AG09309 (cell line): ENCODE data around the gene ETFRF1.

Source experiments
- DNase-seq: peaks from one replicate; pipeline ENCODE4 v3.0.0-alpha.2; 2010; ENCODE audit warnings: low read depth
- H3K4me3 ChIP-seq: 2 replicates; pipeline ENCODE4 v1.5.1; 2011; ENCODE audit warnings: mild to moderate bottlenecking, low read depth, low read length, moderate library complexity; ENCODE audit not compliant: control insufficient read depth
- TF ChIP-seq, protein P1 (sequence below): IDR thresholded peaks from 2 replicates; pipeline ENCODE4 v1.5.1; 2011; ENCODE audit warnings: mild to moderate bottlenecking, low read depth, low read length, inconsistent platforms; ENCODE audit not compliant: insufficient read depth, control insufficient read depth; ENCODE audit errors: missing control alignments

The ETFRF1 gene

DNA sequence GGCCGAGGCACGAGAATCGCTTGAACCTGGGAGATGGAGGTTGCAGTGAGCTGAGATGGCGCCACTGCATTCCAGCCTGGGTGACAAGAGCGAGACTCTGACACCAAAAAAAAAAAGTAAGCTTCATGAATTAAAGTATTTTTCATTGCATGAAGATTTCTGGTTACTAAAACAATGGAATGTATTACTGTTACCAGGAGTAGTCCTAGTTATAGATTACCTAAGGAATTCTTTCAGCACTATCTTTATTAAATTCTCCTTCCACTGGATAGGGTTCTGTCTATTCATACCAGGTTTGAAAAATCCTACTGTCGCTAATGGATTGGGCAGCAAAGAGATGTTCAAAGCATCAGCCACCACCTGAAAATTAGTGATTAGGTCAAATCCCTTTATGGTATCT lies 12.4 kb downstream of the ETFRF1 start:
- DNase-seq = no peak
- H3K4me3 ChIP-seq = no peak overlapping the region
- TF ChIP-seq, protein P1, sequence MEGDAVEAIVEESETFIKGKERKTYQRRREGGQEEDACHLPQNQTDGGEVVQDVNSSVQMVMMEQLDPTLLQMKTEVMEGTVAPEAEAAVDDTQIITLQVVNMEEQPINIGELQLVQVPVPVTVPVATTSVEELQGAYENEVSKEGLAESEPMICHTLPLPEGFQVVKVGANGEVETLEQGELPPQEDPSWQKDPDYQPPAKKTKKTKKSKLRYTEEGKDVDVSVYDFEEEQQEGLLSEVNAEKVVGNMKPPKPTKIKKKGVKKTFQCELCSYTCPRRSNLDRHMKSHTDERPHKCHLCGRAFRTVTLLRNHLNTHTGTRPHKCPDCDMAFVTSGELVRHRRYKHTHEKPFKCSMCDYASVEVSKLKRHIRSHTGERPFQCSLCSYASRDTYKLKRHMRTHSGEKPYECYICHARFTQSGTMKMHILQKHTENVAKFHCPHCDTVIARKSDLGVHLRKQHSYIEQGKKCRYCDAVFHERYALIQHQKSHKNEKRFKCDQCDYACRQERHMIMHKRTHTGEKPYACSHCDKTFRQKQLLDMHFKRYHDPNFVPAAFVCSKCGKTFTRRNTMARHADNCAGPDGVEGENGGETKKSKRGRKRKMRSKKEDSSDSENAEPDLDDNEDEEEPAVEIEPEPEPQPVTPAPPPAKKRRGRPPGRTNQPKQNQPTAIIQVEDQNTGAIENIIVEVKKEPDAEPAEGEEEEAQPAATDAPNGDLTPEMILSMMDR = no peak

DNA sequence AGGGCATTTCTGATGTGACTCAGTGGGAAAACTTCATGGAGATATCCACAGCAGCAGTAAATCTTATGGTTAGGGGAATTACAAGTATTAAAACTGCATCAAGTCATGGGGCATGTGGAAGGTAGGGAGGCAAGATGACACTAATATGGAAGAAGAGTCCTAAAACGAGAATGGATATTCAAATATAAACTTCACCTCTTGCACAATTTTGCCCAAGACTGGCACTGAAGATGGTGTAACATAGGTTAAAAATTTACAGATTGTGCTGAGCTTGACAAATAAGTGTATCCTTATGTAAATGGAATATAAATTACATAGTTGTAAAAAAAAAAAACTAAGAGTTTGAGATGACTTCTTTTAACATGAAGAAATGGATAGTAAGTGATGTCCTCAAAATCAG lies 12.8 kb downstream of the ETFRF1 start:
- no peak for DNase-seq
- TF ChIP-seq, protein P1 = no peak
- no peak overlapping the region for H3K4me3 ChIP-seq

DNA sequence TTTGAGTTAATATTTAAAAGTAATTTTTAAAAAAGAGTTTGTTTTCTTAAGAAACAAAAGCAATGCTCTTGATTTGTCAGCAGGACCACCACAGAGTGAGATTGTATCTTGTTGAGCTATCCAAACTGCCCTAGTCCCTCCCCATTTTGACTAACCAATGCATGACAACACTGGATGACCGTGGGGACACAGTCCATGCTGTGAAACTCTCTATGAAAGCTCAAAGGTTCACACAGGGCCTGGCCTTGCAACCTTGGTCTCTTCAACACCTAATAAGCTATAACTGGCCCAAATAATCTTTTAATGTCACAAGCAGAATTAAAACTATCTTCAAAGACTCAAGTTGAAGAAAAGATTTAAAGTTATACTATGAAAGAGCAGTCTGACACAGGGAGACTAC lies 13.5 kb downstream of the ETFRF1 start:
- DNase-seq = no peak
- no peak overlapping the region for H3K4me3 ChIP-seq
- TF ChIP-seq, protein P1 = no peak

DNA sequence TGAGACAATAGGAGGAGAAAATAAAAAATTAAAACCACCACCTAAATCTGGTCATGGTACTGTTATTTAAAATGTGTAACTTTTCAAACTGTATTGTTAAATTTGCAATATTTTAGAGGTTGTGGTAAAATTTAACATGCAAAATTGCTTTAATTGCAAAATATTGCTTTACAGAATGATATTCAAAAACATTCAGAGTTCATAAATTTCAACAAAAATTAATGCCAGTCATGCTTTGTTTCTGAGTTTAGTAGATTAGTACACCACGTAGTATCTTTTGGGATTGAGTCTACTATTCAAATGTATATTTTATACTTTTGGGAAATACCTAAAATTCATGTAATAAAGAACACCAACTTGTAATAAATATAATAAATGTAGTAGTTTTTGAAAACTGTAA lies 18.3 kb downstream of the ETFRF1 start:
- TF ChIP-seq, protein P1 = no peak
- no peak overlapping the region for H3K4me3 ChIP-seq
- no peak for DNase-seq

DNA sequence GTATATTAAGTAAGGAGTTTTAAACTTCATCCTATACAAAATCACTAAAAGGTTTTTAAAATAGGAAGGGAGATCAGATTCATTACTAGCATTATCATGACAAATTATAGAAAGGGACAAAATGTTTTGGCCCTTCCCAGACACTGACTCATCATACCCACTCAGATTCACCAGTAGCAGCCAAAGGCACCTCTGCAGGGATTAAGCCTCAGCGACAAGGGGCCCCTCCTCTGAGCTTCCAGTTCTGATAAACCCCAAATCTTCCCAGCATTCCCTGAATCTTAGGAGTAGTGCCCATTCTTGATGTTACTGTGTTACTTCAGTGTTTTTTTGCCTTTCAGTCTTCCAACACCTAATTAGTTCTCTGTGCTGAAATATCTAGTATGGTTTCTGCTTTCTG lies 41.2 kb downstream of the ETFRF1 start:
- no peak overlapping the region for H3K4me3 ChIP-seq
- DNase-seq = no peak
- TF ChIP-seq, protein P1 = no peak

DNA sequence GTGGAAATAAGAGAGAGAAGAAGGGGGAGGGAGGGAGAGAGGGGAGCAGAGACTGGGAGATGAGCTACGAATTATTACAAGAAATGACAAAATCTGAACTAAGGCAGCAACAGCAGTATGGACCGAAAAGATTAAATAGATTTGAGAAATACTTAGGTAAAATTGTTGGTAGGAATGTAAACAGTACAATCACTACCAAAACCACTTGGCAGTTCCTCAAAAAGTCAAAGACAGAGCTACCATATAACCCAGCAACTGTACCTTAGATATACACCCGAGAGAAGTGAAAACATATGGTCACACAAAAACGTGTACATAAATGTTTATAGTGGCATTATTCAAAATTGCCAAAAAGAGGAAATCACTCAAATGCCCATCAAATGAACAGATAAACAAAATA lies 41.6 kb downstream of the ETFRF1 start:
- no peak for DNase-seq
- TF ChIP-seq, protein P1 = no peak

DNA sequence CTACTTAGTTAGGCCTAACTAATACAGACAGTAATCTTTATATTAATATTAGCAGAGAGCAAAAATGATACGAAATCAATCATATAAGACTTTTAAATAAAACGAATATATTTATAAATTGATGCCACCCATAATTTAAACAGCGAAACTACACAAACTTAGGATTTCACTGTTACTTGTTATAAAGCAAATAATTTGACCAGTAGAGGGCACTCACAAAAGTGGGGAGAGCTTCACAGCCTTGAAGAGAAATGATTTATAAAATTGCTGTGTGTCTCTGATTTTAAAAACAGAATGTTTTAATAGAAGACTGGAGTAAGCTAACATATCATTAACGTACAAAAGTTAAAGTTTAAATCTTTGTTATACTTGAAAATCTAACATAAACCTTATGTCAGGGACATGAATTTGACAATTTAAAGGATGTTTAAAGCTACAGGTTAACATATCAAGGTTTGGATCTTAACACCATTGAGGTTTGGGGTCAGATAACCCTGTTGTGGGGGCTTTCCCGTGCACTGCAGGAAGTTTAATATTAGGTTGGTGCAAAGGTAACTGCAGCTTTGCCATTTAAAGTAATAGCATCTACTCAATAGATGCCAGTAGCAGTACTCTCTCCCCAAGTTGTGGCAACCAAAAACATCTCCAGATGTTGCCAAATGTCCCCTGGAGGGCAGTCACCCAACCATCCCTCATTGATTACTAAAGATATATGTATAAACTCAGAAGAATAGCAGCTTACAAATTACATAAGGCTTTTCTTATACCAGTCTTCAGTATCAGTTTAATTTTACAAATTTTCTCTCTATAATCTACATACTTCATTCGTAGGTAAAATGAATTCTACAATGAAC lies 46.4 kb downstream of the ETFRF1 start:
- DNase-seq = no peak
- no peak overlapping the region for H3K4me3 ChIP-seq
- TF ChIP-seq, protein P1 = peak; percentile 57

More for the DNA sequence above, 41.6 kb downstream of the ETFRF1 start:
- H3K4me3 ChIP-seq = no peak overlapping the region
